ENCODE results near the gene PSME1. TPM values are rescaled to one million over a fixed set of nuclear protein-coding genes. Genes with fewer than 3 reads are reported as not detected.

The PSME1 gene
- total and polyA plus RNA-seq, 4 donors, result 125 to 311 (median 239) TPM

- peak within 1 kb of the TSS in 1 of 2 donors; percentile 85 for H3K9ac ChIP-seq (ENCODE audit: insufficient read depth in 1 of 2, low read length in 2 of 2)
- no peak for TF ChIP-seq CTCF (IDR thresholded peaks at IDR 0.05; ENCODE audit: control extremely low read depth, extremely low read depth)
- DNase-seq (peak; percentile 98 to 100 (median 99)), ATAC-seq (ENCODE audit: insufficient read depth, low FRiP score) (peak; percentile 94)
- H3K27ac ChIP-seq (ENCODE audit: low read depth in 1 of 2, low read length in 1 of 2), result peak within 1 kb of the TSS; percentile 89 to 93
- H3K4me3 ChIP-seq, result peak within 1 kb of the TSS; percentile 94
- peaks cover 11 to 47% (median 36%) of the 10 kb centered on the region in 4 donors for H3K36me3 ChIP-seq (ENCODE audit: control insufficient read depth in 4 of 4, insufficient read depth in 4 of 4, low read length in 4 of 4)
- WGBS, 2 donors, result 0 to 1% methylated on average over 50 to 57 of the region's 57 CpGs
- H3K9me3 ChIP-seq (ENCODE audit: control insufficient read depth in 4 of 4, insufficient read depth in 3 of 4, low read length in 3 of 4), result no peaks in the 10 kb centered on the region
- peaks cover 8 to 22% (median 12%) of the 10 kb centered on the region in 5 donors for H3K4me1 ChIP-seq (ENCODE audit: control insufficient read depth in 5 of 5, insufficient read depth in 5 of 5, low read length in 5 of 5)
- H3K27me3 ChIP-seq (ENCODE audit: control insufficient read depth in 3 of 3, insufficient read depth in 3 of 3, low read length in 2 of 3), result no peaks in the 10 kb centered on the region
These were observed 11.2 kb downstream of the PSME1 start, which contains the start of gene RNF31 for GRCh38 chr14:24146978-24147760. TSS of gene RNF31 (plus strand) at chr14:24147498. CDS start at chr14:24147699, 201 bp downstream.

- peak overlapping the region; percentile 89 to 90 for H3K27ac ChIP-seq (ENCODE audit: low read depth in 1 of 2, low read length in 1 of 2)
- no peaks in the 10 kb centered on the region for H3K9me3 ChIP-seq (ENCODE audit: control insufficient read depth in 4 of 4, insufficient read depth in 3 of 4, low read length in 3 of 4)
- peaks cover 8 to 20% (median 12%) of the 10 kb centered on the region in 5 donors for H3K4me1 ChIP-seq (ENCODE audit: control insufficient read depth in 5 of 5, insufficient read depth in 5 of 5, low read length in 5 of 5)
- H3K9ac ChIP-seq (ENCODE audit: insufficient read depth in 1 of 2, low read length in 2 of 2), result peak overlapping the region in 1 of 2 donors; percentile 82
- TF ChIP-seq CTCF (IDR thresholded peaks at IDR 0.05; ENCODE audit: control extremely low read depth, extremely low read depth), result no peak
- H3K36me3 ChIP-seq (ENCODE audit: control insufficient read depth in 4 of 4, insufficient read depth in 4 of 4, low read length in 4 of 4), result peaks cover 11 to 47% (median 36%) of the 10 kb centered on the region in 4 donors
- 6 to 9% methylated on average over 29 of the region's 29 CpGs for WGBS, 2 donors
- DNase-seq, result no peak
- peak overlapping the region; percentile 94 for H3K4me3 ChIP-seq
- no peaks in the 10 kb centered on the region for H3K27me3 ChIP-seq (ENCODE audit: control insufficient read depth in 3 of 3, insufficient read depth in 3 of 3, low read length in 2 of 3)
- ATAC-seq (ENCODE audit: insufficient read depth, low FRiP score), result no peak
These were observed 11.9 kb downstream of the PSME1 start for GRCh38 chr14:24147761-24148428.

- Histone ChIP-seq H3K36me3 (ENCODE audit: control insufficient read depth in 4 of 4, insufficient read depth in 4 of 4, low read length in 4 of 4) (peaks cover 11 to 37% (median 26%) of the 10 kb centered on the region in 4 donors), H3K9ac (ENCODE audit: insufficient read depth in 1 of 2, low read length in 2 of 2) (no peak overlapping the region), H3K4me3 (no peak overlapping the region), H3K27me3 (ENCODE audit: control insufficient read depth in 3 of 3, insufficient read depth in 3 of 3, low read length in 2 of 3) (no peaks in the 10 kb centered on the region), H3K4me1 (ENCODE audit: control insufficient read depth in 5 of 5, insufficient read depth in 5 of 5, low read length in 5 of 5) (peaks cover 8 to 20% (median 12%) of the 10 kb centered on the region in 5 donors), H3K27ac (ENCODE audit: low read depth in 1 of 2, low read length in 1 of 2) (no peak overlapping the region), H3K9me3 (ENCODE audit: control insufficient read depth in 4 of 4, insufficient read depth in 3 of 4, low read length in 3 of 4) (no peaks in the 10 kb centered on the region)
- 92 to 98% methylated on average over 3 of the region's 3 CpGs for WGBS, 2 donors
- no peak for DNase-seq
- ATAC-seq (ENCODE audit: insufficient read depth, low FRiP score), result no peak
- no peak for TF ChIP-seq CTCF (IDR thresholded peaks at IDR 0.05; ENCODE audit: control extremely low read depth, extremely low read depth)
These were observed 13.4 kb downstream of the PSME1 start for GRCh38 chr14:24149302-24149969.
